Activated naive CD4-positive, alpha-beta T cell treated with anti-CD3 and anti-CD28 coated beads, Interleukin-2, amount 50 U/mL, for 24 hours (primary cell): ENCODE data around the gene OR2B2.
"Not testable (repeated sequence)": the region's sequence is repeated elsewhere in the genome, so short reads cannot be mapped to it uniquely, and the experiment has no call there.

Experiments
- H3K27ac Mint-ChIP-seq: one replicate; pipeline ENCODE4 v1.8.0; 2021; ENCODE audit warnings: mild to moderate bottlenecking, mixed read lengths
- H3K27me3 Mint-ChIP-seq: one replicate; pipeline ENCODE4 v1.8.0; 2021; ENCODE audit warnings: mixed read lengths
- H3K36me3 Mint-ChIP-seq: one replicate; pipeline ENCODE4 v1.8.0; 2021; ENCODE audit warnings: mixed read lengths
- H3K4me1 Mint-ChIP-seq: one replicate; pipeline ENCODE4 v1.8.0; 2021; ENCODE audit warnings: mixed read lengths
- H3K4me3 Mint-ChIP-seq: one replicate; pipeline ENCODE4 v1.8.0; 2021; ENCODE audit warnings: mild to moderate bottlenecking, mixed read lengths
- H3K9me3 Mint-ChIP-seq: one replicate; pipeline ENCODE4 v1.8.0; 2021; ENCODE audit warnings: mixed read lengths

Gene OR2B2

DNA sequence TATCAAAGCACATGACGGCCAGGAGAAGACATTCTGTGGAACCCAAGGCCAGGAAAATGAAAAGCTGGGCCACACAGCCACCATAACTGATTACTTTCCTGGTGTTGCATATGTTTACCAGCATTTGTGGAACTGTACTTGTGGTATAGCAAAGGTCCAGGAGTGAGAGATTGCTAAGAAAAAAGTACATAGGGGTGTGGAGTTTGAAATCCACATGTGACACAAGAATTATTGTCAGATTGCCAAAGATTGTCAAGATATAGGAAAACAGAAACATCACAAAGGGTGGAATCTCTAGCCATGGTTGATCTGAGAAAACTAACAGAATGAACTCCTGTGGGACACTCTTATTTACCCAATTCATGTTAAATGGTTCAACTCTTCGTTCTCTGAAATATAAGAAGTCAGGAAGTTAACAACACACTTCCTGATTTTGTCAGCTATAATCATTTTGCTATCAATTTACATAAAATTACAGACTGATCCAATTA lies at the start of gene OR2B2:
OR2B2 (minus strand) TSS at position 441 of the 491 bp plus-strand sequence; CDS start at position 364, 77 bp downstream.
- no peaks in the 10 kb centered on the region for H3K9me3 Mint-ChIP-seq
- H3K4me3 Mint-ChIP-seq, result no peak within 1 kb of the TSS
- no peaks in the 10 kb centered on the region for H3K36me3 Mint-ChIP-seq
- peaks cover 10% of the 10 kb centered on the region for H3K27me3 Mint-ChIP-seq
- H3K27ac Mint-ChIP-seq, result no peak within 1 kb of the TSS
- no peaks in the 10 kb centered on the region for H3K4me1 Mint-ChIP-seq

DNA sequence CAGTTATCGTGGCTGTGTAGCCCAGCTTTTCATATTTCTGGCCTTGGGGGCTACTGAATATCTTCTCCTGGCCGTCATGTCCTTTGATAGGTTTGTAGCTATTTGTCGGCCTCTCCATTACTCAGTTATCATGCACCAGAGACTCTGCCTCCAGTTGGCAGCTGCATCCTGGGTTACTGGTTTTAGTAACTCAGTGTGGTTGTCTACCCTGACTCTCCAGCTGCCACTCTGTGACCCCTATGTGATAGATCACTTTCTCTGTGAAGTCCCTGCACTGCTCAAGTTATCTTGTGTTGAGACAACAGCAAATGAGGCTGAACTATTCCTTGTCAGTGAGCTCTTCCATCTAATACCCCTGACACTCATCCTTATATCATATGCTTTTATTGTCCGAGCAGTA lies 45.3 kb upstream of the OR2B2 start:
- peaks cover 39% of the 10 kb centered on the region for H3K27me3 Mint-ChIP-seq

DNA sequence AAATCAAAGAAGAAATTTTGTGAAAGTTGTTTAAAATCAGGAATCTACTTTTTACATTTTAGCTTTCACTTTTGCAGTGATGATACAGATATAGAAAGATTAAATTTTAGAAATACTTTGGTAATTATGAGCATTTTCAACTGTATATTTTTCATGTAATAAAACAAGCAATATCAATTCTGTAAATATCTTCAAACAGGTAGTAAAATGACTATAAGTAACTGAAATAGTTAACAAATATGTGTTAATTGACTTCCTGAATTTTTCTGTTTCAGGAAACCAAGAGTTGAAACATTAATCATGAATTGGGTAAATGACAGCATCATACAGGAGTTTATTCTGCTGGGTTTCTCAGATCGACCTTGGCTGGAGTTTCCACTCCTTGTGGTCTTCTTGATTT lies 44.7 kb upstream of the OR2B2 start, which contains the start of gene OR2B6:
OR2B6 (plus strand) TSS at position 301 of the 400 bp plus-strand sequence; CDS start at position 301, 0 bp downstream.
- Mint-ChIP-seq H3K36me3 (no peaks in the 10 kb centered on the region), H3K4me1 (no peaks in the 10 kb centered on the region), H3K27me3 (peaks cover 42% of the 10 kb centered on the region), H3K9me3 (no peaks in the 10 kb centered on the region), H3K27ac (no peak within 1 kb of the TSS), H3K4me3 (no peak within 1 kb of the TSS)

More for the DNA sequence above, 45.3 kb upstream of the OR2B2 start:
- Mint-ChIP-seq H3K4me3 (no peak overlapping the region), H3K27ac (no peak overlapping the region), H3K36me3 (no peaks in the 10 kb centered on the region), H3K4me1 (no peaks in the 10 kb centered on the region), H3K9me3 (no peaks in the 10 kb centered on the region)

DNA sequence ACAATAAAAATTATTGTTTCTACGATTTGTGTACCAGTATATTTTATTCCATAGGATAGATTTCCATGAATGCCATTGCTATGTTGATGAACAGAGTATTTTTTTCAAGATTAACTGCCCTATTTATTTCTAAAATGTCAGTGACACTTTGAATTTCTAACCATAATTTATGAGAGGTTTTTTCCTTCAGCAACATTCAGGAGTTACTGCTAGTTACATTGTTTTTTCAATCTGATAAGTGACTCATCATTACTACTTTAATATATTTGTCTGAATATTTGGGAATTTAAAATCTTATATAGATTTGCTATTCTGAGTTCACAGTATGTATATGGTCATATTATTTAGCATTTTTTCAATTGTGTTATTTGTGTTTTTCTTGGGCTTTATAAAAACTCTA lies 38.8 kb upstream of the OR2B2 start:
- no peaks in the 10 kb centered on the region for H3K4me1 Mint-ChIP-seq
- H3K9me3 Mint-ChIP-seq, result peaks cover 10% of the 10 kb centered on the region
- H3K27me3 Mint-ChIP-seq, result peaks cover 36% of the 10 kb centered on the region
- H3K36me3 Mint-ChIP-seq, result no peaks in the 10 kb centered on the region
- no peak overlapping the region for H3K4me3 Mint-ChIP-seq
- no peak overlapping the region for H3K27ac Mint-ChIP-seq

DNA sequence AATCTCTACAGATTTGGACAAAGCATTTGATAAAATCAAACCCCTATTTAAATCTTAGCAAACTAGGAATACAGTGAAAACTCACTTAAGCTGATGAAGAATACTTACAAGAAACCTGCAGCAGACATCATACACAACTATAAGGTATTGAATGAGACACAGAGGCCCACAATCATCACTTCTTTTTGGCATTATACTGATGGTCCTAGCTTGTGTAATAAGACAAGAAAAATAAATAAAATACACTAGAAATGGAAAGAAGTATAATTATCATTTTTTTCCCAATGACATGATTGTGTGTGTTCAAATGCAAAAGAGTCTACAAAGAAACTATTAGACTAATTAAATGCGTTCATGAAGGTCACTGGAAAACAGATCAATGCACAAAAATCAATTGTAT lies 36.0 kb upstream of the OR2B2 start:
- H3K36me3 Mint-ChIP-seq, result no peaks in the 10 kb centered on the region
- no peak overlapping the region for H3K27ac Mint-ChIP-seq
- H3K27me3 Mint-ChIP-seq, result peaks cover 24% of the 10 kb centered on the region
- no peak overlapping the region for H3K4me3 Mint-ChIP-seq
- no peaks in the 10 kb centered on the region for H3K4me1 Mint-ChIP-seq
- H3K9me3 Mint-ChIP-seq, result peaks cover 10% of the 10 kb centered on the region

DNA sequence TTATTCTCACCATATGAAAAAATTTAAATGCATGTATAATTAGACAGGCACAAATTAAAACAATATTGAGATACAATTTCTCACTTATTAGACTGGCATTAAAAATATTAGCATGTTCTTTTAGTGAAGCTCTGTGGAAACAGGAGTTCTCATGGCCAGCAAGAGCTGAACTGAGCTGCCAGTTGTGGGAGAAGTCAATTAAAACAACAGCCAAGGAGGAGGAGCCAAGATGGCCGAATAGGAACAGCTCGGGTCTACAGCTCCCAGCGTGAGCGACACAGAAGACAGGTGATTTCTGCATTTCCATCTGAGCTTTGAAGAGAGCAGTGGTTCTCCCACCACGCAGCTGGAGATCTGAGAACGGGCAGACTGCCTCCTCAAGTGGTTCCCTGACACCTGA lies 30.9 kb upstream of the OR2B2 start:
- H3K9me3 Mint-ChIP-seq, H3K4me1 Mint-ChIP-seq, H3K4me3 Mint-ChIP-seq, H3K36me3 Mint-ChIP-seq, H3K27ac Mint-ChIP-seq: not testable (repeated sequence)
- H3K27me3 Mint-ChIP-seq, result peaks cover 35% of the 10 kb centered on the region

DNA sequence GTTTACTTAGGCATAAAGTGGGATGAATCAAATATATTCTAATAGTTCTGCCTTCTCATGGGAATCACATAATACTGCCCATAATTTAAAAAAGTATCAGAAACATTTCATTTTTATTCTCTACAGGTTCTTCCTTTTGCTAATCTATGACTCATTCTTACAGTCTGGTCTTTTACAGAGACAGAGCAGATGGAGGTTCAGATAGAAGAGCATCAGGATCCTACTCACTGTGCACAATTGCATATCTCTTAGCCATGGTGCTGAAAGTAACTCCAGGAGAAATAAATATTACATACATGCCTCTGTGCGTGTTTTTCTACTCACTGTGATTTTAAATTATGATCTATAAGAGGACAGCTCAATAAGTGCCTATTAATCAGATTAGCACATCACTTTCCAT lies 28.6 kb upstream of the OR2B2 start:
- H3K36me3 Mint-ChIP-seq, result no peaks in the 10 kb centered on the region
- H3K4me3 Mint-ChIP-seq, result no peak overlapping the region
- H3K9me3 Mint-ChIP-seq, result no peaks in the 10 kb centered on the region
- no peak overlapping the region for H3K27ac Mint-ChIP-seq
- no peaks in the 10 kb centered on the region for H3K4me1 Mint-ChIP-seq
- peaks cover 34% of the 10 kb centered on the region for H3K27me3 Mint-ChIP-seq

DNA sequence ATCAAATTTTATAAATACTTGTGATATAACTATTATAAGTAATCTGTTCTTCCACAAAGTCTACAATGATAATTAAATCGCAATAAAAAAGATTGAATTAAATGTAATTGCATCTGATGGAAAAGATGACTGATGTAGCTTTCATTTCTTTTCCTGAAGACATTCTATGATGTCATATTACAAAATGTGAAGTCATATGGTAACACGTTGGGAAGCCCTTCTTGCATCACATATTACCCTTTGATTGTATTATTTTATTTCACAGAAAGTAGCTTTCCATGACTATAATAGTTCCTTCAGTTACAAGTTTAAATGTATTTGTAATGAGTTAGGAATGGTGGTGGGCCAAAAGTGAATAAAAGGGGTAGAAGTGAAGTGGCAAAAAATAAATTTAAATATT lies 19.0 kb upstream of the OR2B2 start:
- H3K27ac Mint-ChIP-seq, result no peak overlapping the region
- no peak overlapping the region for H3K4me3 Mint-ChIP-seq
- H3K4me1 Mint-ChIP-seq, result no peaks in the 10 kb centered on the region
- peaks cover 7% of the 10 kb centered on the region for H3K9me3 Mint-ChIP-seq
- peaks cover 3% of the 10 kb centered on the region for H3K36me3 Mint-ChIP-seq
- peaks cover 24% of the 10 kb centered on the region for H3K27me3 Mint-ChIP-seq

DNA sequence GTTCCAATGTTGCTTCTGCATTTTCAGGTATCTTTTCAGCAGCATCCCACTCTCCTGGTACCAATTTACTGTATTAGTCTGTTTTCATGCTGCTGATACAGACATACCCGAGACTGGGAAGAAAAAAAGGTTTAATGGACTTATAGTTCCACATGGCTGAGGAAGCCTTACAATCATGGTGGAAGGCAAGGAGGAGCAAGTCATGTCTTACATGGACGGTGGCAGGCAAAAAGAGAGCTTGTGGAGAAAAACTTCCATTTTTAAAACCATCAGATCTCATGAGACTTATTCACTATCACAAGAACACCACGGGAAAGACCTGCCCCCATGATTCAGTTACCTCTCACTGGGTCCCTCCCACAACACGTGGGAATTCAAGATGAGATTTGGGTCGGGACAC lies 17.7 kb upstream of the OR2B2 start:
- H3K36me3 Mint-ChIP-seq, H3K4me3 Mint-ChIP-seq, H3K27ac Mint-ChIP-seq, H3K9me3 Mint-ChIP-seq, H3K4me1 Mint-ChIP-seq: not testable (repeated sequence)
- H3K27me3 Mint-ChIP-seq, result peaks cover 20% of the 10 kb centered on the region

DNA sequence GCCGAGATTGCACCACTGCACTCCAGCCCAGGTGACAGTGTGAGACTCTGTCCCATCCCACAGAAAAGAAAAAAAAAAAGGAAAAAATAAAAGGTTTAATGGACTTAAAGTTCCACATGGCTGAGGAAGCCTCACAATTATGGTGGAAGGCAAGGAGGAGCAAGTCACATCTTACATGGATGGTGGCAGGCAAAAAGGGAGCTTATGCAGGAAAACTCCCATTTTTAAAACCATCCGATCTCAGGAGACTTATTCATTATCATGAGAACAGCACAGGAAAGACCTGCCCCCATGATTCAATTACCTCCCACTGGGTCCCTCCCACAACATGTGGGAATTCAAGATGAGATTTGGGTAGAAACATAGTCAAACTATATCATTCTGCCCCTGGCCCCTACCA lies 15.8 kb upstream of the OR2B2 start:
- not testable (repeated sequence) for H3K36me3 Mint-ChIP-seq, H3K4me1 Mint-ChIP-seq, H3K9me3 Mint-ChIP-seq, H3K4me3 Mint-ChIP-seq, H3K27ac Mint-ChIP-seq
- peaks cover 15% of the 10 kb centered on the region for H3K27me3 Mint-ChIP-seq

DNA sequence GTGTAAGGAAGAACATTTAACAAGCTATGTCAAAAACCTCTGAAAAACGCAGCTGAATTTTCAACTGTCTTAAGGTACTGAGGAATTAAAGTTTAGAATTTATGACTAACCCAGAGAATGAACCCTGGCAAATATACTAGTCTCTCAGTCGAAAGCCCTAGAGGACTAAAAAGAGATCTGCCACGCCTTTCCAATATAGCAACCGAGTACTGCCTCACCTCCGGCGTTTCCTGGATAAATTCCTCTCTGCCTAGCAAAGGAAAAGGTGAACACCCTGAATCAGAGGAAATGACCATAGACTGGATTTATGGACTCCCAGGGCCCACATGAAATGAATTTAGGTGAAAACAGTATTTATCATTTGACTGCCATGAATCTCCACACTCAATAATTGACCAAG lies 12.0 kb upstream of the OR2B2 start:
- H3K36me3 Mint-ChIP-seq, result peaks cover 2% of the 10 kb centered on the region
- H3K4me1 Mint-ChIP-seq, result no peaks in the 10 kb centered on the region
- H3K9me3 Mint-ChIP-seq, result no peaks in the 10 kb centered on the region
- H3K27ac Mint-ChIP-seq, result no peak overlapping the region
- no peak overlapping the region for H3K4me3 Mint-ChIP-seq
- H3K27me3 Mint-ChIP-seq, result peaks cover 24% of the 10 kb centered on the region

DNA sequence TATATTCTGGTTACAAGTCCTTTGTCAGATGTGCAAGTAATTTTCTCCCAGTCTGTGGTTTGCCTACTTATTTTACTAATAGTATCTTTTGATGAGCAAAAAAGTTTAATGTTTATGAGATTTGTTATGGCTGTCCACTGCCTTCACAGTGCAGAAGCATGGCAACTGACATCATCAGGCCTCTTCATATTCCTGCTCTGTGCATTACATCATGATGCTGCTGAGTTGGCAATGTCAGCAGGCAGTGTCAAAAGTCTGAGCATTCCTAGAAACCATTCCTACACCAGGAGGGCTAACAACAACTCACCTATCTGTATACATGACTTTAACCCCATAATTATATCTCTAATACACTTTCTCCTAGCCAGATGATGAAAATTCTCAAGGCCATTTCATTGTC lies 10.8 kb upstream of the OR2B2 start:
- no peak overlapping the region for H3K4me3 Mint-ChIP-seq
- H3K4me1 Mint-ChIP-seq, result no peaks in the 10 kb centered on the region
- H3K36me3 Mint-ChIP-seq, result no peaks in the 10 kb centered on the region
- H3K27ac Mint-ChIP-seq, result no peak overlapping the region
- no peaks in the 10 kb centered on the region for H3K9me3 Mint-ChIP-seq
- H3K27me3 Mint-ChIP-seq, result peaks cover 25% of the 10 kb centered on the region

DNA sequence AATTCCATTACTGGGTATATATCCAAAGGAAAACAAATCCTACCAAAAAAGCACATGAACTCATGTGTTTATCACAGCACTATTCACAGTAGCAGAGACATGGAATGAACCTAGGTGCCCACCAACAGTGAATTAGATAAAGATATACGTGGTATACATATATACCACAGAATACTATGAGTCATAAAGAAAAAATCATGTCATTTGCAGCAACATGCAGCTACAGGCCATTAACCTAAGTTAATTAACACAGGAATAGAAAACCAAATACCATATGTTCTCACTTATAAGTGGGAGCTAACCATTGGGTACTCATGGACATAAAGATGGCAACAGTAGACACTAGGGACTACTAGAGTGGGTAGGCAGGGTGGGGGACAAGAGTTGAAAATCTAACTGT lies 4.2 kb downstream of the OR2B2 start:
- H3K36me3 Mint-ChIP-seq, result no peaks in the 10 kb centered on the region
- no peak overlapping the region for H3K27ac Mint-ChIP-seq
- H3K9me3 Mint-ChIP-seq, result no peaks in the 10 kb centered on the region
- peaks cover 4% of the 10 kb centered on the region for H3K27me3 Mint-ChIP-seq
- H3K4me3 Mint-ChIP-seq, result no peak overlapping the region
- no peaks in the 10 kb centered on the region for H3K4me1 Mint-ChIP-seq

DNA sequence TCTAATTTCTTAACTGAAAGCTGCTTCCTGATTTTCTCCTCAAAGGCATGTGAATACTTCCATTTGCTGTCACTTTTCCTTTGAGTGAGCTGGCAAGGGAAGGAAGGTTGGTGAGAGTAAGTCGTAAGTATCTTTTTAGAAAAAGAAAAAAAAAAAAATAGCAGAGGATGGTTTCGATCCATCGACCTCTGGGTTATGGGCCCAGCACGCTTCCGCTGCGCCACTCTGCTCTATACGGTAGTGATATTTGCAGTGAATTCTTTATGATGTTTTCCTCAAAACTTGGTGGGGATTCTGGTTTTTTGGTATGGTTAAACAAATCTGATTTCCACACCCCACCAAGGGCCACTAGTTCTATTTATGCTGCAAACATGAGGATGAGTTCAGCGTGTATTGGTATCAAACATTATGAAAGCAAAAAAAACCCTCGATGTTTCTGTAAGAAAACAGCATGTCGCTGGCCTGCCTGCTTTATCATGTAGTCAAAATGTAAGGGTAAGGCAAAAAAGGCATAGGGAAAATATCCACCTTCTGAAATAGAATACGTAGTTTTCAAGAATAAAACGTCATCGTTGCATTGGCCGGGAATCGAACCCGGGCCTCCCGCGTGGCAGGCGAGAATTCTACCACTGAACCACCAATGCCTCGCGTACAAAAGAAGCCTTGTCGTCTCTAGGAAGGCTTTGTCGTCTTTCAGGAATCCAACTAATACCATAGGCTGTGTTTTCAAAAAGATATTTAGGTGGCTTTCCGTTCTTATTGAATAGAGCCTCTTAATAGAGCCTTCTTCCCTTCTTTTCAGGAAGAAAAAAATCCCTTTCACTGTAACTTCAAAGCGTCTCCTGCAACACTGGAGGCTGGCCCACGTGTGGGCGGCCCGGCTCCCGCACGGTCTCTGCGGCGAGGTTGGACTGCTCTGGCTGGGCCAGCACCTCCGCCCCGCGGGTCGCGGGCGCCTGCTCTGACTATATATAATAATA lies 9.6 kb downstream of the OR2B2 start:
- no peaks in the 10 kb centered on the region for H3K9me3 Mint-ChIP-seq
- H3K4me1 Mint-ChIP-seq, result peaks cover 7% of the 10 kb centered on the region
- no peaks in the 10 kb centered on the region for H3K27me3 Mint-ChIP-seq
- H3K36me3 Mint-ChIP-seq, result no peaks in the 10 kb centered on the region
- H3K4me3 Mint-ChIP-seq, result peak overlapping the region; percentile 89
- H3K27ac Mint-ChIP-seq, result peak overlapping the region; percentile 99

DNA sequence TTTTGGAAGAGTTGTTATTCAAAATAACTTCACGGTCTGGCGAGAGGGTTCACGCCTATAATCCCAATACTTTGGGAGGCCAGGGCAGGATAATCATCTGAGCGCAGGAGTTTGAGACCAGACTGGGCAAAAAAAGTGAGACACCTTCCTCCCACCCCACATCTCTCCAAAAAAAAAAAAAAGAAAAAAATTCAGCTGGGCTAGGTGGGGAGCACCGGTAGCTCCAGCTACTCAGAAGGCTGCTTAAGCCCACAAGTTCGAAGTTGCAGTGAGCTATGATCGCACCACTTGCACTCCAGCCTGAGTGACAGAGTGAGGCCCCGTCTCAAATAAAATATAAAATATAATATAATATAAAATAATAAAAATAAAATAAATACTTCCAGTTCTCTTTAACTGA lies 10.4 kb downstream of the OR2B2 start:
- Mint-ChIP-seq H3K36me3 (no peaks in the 10 kb centered on the region), H3K27ac (peak overlapping the region; percentile 76), H3K4me3 (peak overlapping the region; percentile 89), H3K27me3 (no peaks in the 10 kb centered on the region), H3K4me1 (peaks cover 7% of the 10 kb centered on the region), H3K9me3 (no peaks in the 10 kb centered on the region)

DNA sequence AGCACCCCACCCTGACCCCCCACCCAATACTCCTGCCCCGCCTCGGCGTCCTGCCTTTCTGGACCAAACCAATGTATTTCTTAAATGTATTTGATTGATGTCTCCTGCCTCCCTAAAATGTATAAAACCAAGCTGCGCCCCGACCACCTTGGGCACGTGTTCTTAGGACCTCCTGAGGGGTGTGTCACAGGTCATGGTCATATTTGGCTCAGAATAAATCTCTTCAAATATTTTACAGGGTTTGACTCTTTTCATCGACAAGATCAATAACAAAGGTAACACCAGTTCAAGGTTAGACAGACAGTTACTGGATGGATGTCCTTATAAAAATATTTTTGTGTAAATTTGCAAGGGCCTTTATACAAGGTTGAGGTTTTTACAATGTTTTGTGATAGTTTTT lies 12.0 kb downstream of the OR2B2 start:
- not testable (repeated sequence) for H3K4me3 Mint-ChIP-seq, H3K27ac Mint-ChIP-seq, H3K4me1 Mint-ChIP-seq, H3K27me3 Mint-ChIP-seq, H3K36me3 Mint-ChIP-seq, H3K9me3 Mint-ChIP-seq
